ENCODE results near the gene USP46. TPM values are rescaled to one million over a fixed set of nuclear protein-coding genes. Genes with fewer than 3 reads are reported as not detected.

Gene USP46
- total and polyA plus RNA-seq, 2 of the 8 experiments (the other 6 are each of a cell fraction or from before 2014, with no cell fraction given) = 10.6 to 62.4 TPM

- no peak overlapping the region for H4K5ac ChIP-seq (ENCODE audit: insufficient read length, low read depth, low read length)
- H3K79me1 ChIP-seq (ENCODE audit: low read depth, low read length) = no peaks in the 10 kb centered on the region
- H3K9ac ChIP-seq (replicated peaks in 1 of 4; ENCODE audit: extremely low read depth in 1 of 4, low read depth in 3 of 4, low read length in 3 of 4) = no peak overlapping the region
- 0 out of 4 replicates have a peak, but pooled peaks cover 0 to 2% of the 10 kb centered on the region in 2 experiments for H3K9me3 ChIP-seq (ENCODE audit: insufficient read depth in 2 of 2, low read depth in 1 of 2, low read length in 1 of 2)
- no peaks in the 10 kb centered on the region for H3K36me3 ChIP-seq (ENCODE audit: control insufficient read depth in 2 of 4, insufficient read depth in 4 of 4, low read length in 3 of 4)
- H3K4me1 ChIP-seq (replicated peaks in 1 of 4; ENCODE audit: control insufficient read depth in 3 of 4, insufficient read depth in 4 of 4, low read length in 3 of 4) = no peaks in the 10 kb centered on the region
- no peak overlapping the region for H4K8ac ChIP-seq (ENCODE audit: extremely low read depth, insufficient read depth, low read length)
- no peak overlapping the region for H3K4me2 ChIP-seq (ENCODE audit: insufficient read depth in 1 of 2, low read depth in 2 of 2, low read length in 2 of 2)
- H2AK5ac ChIP-seq (ENCODE audit: low read depth, low read length) = no peak overlapping the region
- H3K79me2 ChIP-seq (ENCODE audit: control insufficient read depth in 1 of 2, insufficient read depth in 2 of 2, low read length in 2 of 2) = no peaks in the 10 kb centered on the region
- H3K4ac ChIP-seq (replicated peaks; ENCODE audit: insufficient read length, low read depth, low read length) = no peak overlapping the region
- no peak overlapping the region for H3K27ac ChIP-seq (ENCODE audit: low read depth, low read length)
- H2BK15ac ChIP-seq (ENCODE audit: low read length) = no peak overlapping the region
- H2BK5ac ChIP-seq (ENCODE audit: low read depth, low read length) = no peak overlapping the region
- FAIRE-seq = no peak
- no peak overlapping the region for H3K56ac ChIP-seq (replicated peaks; ENCODE audit: insufficient read length, low read depth, low read length)
- POLR2A ChIA-PET (ENCODE audit: partially characterized antibody) = interaction anchor here (1.8 kb wide), 1 partner anchor 36 kb away, joined by 6 read pairs; no protein-coding TSS in a partner anchor
- H3K23ac ChIP-seq (ENCODE audit: insufficient read length) = no peak overlapping the region
- H3K18ac ChIP-seq (ENCODE audit: extremely low read depth, low read length) = no peak overlapping the region
- H2BK12ac ChIP-seq (ENCODE audit: low read depth, low read length) = no peak overlapping the region
- CTCF ChIA-PET (ENCODE audit: partially characterized antibody) = interaction anchor here (0.7 to 1.3 kb wide), 3 partner anchors 9 to 192 kb away, joined by 3 read pairs; no protein-coding TSS in a partner anchor
- H3K4me3 ChIP-seq (ENCODE audit: extremely low read depth in 1 of 4, insufficient read depth in 2 of 4, low read depth in 3 of 4, low read length in 4 of 4) = no peak overlapping the region
- WGBS, 2 experiments (ENCODE audit: extremely low coverage in 1 of 2, insufficient coverage in 1 of 2, insufficient read length in 1 of 2, insufficient replicate concordance in 2 of 2, low coverage in 1 of 2, low lambda C conversion rate in 2 of 2, missing lambda C conversion rate in 1 of 2) = 100% methylated on average over 1 of the region's 1 CpG; no CpG with 5 or more reads in 1 of the 2 experiments
- no peaks in the 10 kb centered on the region for H3K27me3 ChIP-seq (replicated peaks in 1 of 4; ENCODE audit: control insufficient read depth in 3 of 4, extremely low read depth in 1 of 4, insufficient read depth in 3 of 4, low read length in 3 of 4)
- H2BK120ac ChIP-seq (replicated peaks; ENCODE audit: low read depth, low read length) = no peak overlapping the region
- no peak overlapping the region for H2AFZ ChIP-seq (ENCODE audit: low read length)
- H3K14ac ChIP-seq (ENCODE audit: insufficient read length) = no peak overlapping the region
- H2BK20ac ChIP-seq (ENCODE audit: low read length) = no peak overlapping the region
- no peak for DNase-seq (ENCODE audit: low read depth in 1 of 2, low spot score in 2 of 2)
- H3K23me2 ChIP-seq (ENCODE audit: low read depth, low read length) = no peaks in the 10 kb centered on the region
- no peak overlapping the region for H4K91ac ChIP-seq (replicated peaks; ENCODE audit: insufficient read length, low read length)
- H4K20me1 ChIP-seq (replicated peaks in 1 of 2; ENCODE audit: control insufficient read depth in 1 of 2, insufficient read depth in 2 of 2, low read length in 2 of 2) = no peaks in the 10 kb centered on the region
- no peak for TF ChIP-seq MAX (IDR thresholded peaks at IDR 0.05)
Measured at GRCh38 chr4:52676536-52676935, 17.4 kb upstream of the USP46 start.
